Mucosa of descending colon (tissue), 3 donors: Measurements from ENCODE around the gene ADARB1. TPM values are rescaled to one million over a fixed set of nuclear protein-coding genes. Genes with fewer than 3 reads are reported as not detected.

Experiments
- ATAC-seq: fragments of 200-7000 bp; cut with Tn5 transposase; one replicate; pipeline ENCODE4 v1.9.1; 2020; ENCODE audit warnings: mild to moderate bottlenecking, moderate library complexity
- DNase-seq, 3 donors: peaks; one replicate each; pipeline ENCODE4 v3.0.0-alpha.2; 2020
- H3K36me3 ChIP-seq: fragments of 200-600 bp; one replicate; pipeline ENCODE4 v1.8.0; 2021; ENCODE audit warnings: low read depth, mild to moderate bottlenecking
- H3K4me1 ChIP-seq: fragments of 200-600 bp; one replicate; pipeline ENCODE4 v1.8.0; 2021; ENCODE audit warnings: low read depth, mild to moderate bottlenecking
- H3K4me3 ChIP-seq: fragments of 200-600 bp; one replicate; pipeline ENCODE4 v1.8.0; 2021; ENCODE audit warnings: mild to moderate bottlenecking
- H3K9me3 ChIP-seq: fragments of 200-600 bp; one replicate; pipeline ENCODE4 v1.8.0; 2021; ENCODE audit warnings: mild to moderate bottlenecking
- intact Hi-C, 2 donors: fragments of 100-400 bp; cut with DNase I in 1 of 2; cut with micrococcal nuclease in 1 of 2; formaldehyde crosslinking; loops; one replicate each; pipeline versions ENCODE4 v1.11.0 to v1.11.1; 2022; cut with DNase I, micrococcal nuclease
- total RNA-seq, 3 donors: library from RNA; stranded (reverse); fragmentation: NEBNext Ultra II Directional in 2 of 3; extraction: Animal tissue kit (Norgen Biotek cat#: 25700) in 2 of 3; gene quantifications; one replicate each; pipeline versions ENCODE4 v1.2.1 to v1.2.4, GENCODE V29; 2021 to 2023
- TF ChIP-seq, protein P1 (sequence below): fragments of 200-600 bp; IDR thresholded peaks from one replicate; pipeline ENCODE4 v1.8.0; 2022; ENCODE audit warnings: antibody characterized with exemption, mild to moderate bottlenecking
- donor health status: DM: no; HTN: no; CAD: no; lungs with moderate emphysema.
- donor health status: DM: no; HTN: no; CAD: no.
- donor health status: DM: no; HTN: yes; CAD: no.

ADARB1 gene
- total RNA-seq, 3 donors from 2014 or later, result 5.4 to 91.2 (median 8.8) TPM

GRCh38 chr21:45156459-45156858, 82.1 kb downstream of the ADARB1 start:
- TF ChIP-seq, protein P1, sequence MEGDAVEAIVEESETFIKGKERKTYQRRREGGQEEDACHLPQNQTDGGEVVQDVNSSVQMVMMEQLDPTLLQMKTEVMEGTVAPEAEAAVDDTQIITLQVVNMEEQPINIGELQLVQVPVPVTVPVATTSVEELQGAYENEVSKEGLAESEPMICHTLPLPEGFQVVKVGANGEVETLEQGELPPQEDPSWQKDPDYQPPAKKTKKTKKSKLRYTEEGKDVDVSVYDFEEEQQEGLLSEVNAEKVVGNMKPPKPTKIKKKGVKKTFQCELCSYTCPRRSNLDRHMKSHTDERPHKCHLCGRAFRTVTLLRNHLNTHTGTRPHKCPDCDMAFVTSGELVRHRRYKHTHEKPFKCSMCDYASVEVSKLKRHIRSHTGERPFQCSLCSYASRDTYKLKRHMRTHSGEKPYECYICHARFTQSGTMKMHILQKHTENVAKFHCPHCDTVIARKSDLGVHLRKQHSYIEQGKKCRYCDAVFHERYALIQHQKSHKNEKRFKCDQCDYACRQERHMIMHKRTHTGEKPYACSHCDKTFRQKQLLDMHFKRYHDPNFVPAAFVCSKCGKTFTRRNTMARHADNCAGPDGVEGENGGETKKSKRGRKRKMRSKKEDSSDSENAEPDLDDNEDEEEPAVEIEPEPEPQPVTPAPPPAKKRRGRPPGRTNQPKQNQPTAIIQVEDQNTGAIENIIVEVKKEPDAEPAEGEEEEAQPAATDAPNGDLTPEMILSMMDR, result no peak
- Histone ChIP-seq H3K36me3 (no peaks in the 10 kb centered on the region), H3K4me1 (no peaks in the 10 kb centered on the region), H3K9me3 (no peaks in the 10 kb centered on the region), H3K4me3 (no peak overlapping the region)
- intact Hi-C loops, result no loop called here
- no peak for ATAC-seq
- DNase-seq, result no peak

- TF ChIP-seq, protein P1, result no peak
- DNase-seq (no peak), ATAC-seq (no peak)
- intact Hi-C loops, result no loop called here
- H3K4me3 ChIP-seq, result no peak overlapping the region
- H3K36me3 ChIP-seq, result no peaks in the 10 kb centered on the region
- no peaks in the 10 kb centered on the region for H3K4me1 ChIP-seq
- H3K9me3 ChIP-seq, result no peaks in the 10 kb centered on the region
Observed at GRCh38 chr21:45157932-45158331, 83.6 kb downstream of the ADARB1 start.

DNA sequence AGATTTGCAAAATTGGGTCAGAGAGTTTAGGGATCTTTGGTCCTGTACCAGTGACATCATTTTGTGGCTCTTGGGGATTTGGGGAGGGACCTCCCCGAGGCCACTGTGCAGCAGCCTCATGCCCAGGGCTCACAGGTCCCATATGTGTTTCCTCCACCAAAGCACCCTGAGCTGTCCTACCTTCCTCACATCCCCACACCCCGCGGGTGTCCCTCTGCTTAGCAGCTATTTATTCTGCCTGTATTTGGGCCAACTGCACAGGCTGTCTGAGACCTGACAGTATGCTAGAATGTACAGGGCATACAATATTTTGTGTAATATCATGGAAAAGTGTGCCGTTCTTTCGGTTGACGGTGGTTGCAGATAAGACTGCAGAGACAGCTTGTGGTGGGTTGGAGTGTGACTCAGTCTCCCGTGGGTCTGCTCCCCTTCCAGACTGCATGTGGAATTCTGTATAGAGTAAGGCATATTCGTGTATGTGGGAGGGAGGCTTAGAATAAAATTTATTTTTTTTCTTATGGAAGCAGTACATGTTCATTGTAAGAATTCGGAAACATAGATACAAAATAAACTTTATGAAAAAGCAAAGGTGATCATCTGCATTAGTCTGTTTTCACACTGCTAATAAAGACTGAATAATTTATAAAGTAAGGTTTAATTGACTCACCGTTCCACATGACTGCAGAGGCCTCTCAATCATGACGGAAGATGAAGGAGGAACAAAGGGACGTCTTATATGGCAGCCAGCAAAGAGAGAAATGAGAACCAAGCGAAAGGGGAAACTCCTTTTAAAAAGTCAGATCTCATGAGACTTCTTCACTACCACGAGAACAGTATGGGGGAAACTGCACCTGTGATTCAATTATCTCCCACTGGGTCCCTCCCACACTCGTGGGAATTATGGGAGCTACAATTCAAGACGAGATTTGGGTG, 84.4 kb downstream of the ADARB1 start:
- intact Hi-C loops, result no loop called here
- H3K4me1 ChIP-seq, result no peaks in the 10 kb centered on the region
- no peak overlapping the region for H3K4me3 ChIP-seq
- H3K36me3 ChIP-seq, result no peaks in the 10 kb centered on the region
- TF ChIP-seq, protein P1, result no peak
- ATAC-seq, result no peak
- H3K9me3 ChIP-seq, result no peaks in the 10 kb centered on the region
- no peak for DNase-seq

GRCh38 chr21:45160198-45160597, 85.8 kb downstream of the ADARB1 start:
- no peak for DNase-seq
- no peak overlapping the region for H3K4me3 ChIP-seq
- no peak for ATAC-seq
- intact Hi-C loops, result no loop called here
- H3K4me1 ChIP-seq, result no peaks in the 10 kb centered on the region
- no peaks in the 10 kb centered on the region for H3K9me3 ChIP-seq
- TF ChIP-seq, protein P1, result no peak
- H3K36me3 ChIP-seq, result no peaks in the 10 kb centered on the region

DNA sequence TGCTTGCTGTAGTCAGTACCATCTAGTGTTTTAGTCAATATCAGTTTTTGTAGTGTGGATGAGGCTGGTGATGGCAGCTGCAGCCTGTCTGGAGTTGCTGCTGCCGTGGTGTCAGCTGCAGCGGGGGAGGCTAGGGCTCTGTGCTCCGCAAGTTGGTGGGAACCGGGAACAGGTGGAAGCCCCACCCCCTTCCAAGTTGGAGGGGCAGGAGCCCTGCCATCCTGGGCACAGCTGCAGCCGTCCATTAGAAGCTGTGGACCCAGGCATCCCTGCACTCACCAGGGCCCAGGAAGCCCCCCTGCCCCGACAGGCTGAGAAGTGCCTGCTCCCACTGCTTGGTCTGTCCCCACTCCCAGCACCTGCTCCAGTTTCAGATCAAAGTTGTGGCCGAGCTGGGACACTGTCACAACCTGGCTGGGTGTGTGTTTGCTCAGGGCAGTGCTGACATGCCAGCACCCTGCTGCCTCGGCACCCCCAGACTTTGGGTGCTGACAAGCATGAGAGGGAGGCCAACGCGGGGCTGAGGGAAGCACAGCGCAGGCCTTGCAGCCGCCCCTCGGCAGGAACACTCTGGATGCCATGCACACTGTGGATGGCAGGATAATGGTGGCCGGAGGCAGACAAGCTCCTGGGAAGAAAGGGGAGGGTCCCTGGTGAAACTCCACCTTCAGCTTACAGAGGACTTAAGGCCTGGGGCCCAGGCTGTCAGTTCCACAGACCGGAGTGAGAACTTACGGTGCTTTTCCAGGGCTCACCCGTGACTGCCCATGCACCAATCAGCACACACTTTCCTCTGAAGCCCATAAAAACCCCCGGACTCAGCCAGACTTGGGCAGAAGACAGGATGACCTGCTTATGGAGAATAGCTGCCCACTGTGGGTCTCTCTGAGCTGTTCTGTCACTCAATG, 86.9 kb downstream of the ADARB1 start:
- Histone ChIP-seq H3K36me3 (no peaks in the 10 kb centered on the region), H3K4me1 (no peaks in the 10 kb centered on the region), H3K4me3 (no peak overlapping the region), H3K9me3 (no peaks in the 10 kb centered on the region)
- intact Hi-C loops, result no loop called here
- no peak for DNase-seq
- TF ChIP-seq, protein P1, result no peak
- ATAC-seq, result no peak
